HL-60 (cell line): ENCODE results near the gene ESR2.

Experiments
- DNase-seq, 2 experiments: peaks; one replicate each; pipeline ENCODE4 v3.0.0-alpha.2; 2010 to 2020; ENCODE audit warnings: low read depth in 1 of 2, low spot score in 1 of 2
- H3K27ac ChIP-seq: fragments of 250-450 bp; sonication (Bioruptor Pico); replicated peaks from 2 replicates; pipeline ENCODE4 v1.5.1; 2020; ENCODE audit warnings: mild to moderate bottlenecking, moderate library complexity
- H3K27me3 ChIP-seq: fragments of 250-450 bp; sonication (Bioruptor Pico); 2 replicates; pipeline ENCODE4 v1.5.1; 2021; ENCODE audit warnings: mild to moderate bottlenecking, moderate library complexity; ENCODE audit not compliant: insufficient read depth, poor library complexity, severe bottlenecking
- H3K4me3 ChIP-seq: replicated peaks from 2 replicates; pipeline ENCODE4 v1.5.1; 2011; ENCODE audit warnings: mild to moderate bottlenecking, control low read depth, low read length; ENCODE audit not compliant: insufficient read depth
- CTCF ChIP-seq: IDR thresholded peaks from one replicate; pipeline ENCODE4 v1.5.1; 2011; ENCODE audit warnings: low read length, control low read depth, inconsistent platforms; ENCODE audit not compliant: insufficient read depth
- GABPA ChIP-seq: IDR thresholded peaks from 2 replicates; pipeline ENCODE4 v1.6.1; 2012; ENCODE audit warnings: low read depth
- POLR2AphosphoS5 ChIP-seq: IDR thresholded peaks from 2 replicates; pipeline ENCODE4 v1.6.1; 2012; ENCODE audit warnings: low read depth
- REST ChIP-seq: IDR thresholded peaks from 2 replicates; pipeline ENCODE4 v1.6.1; 2012; ENCODE audit warnings: low read depth; ENCODE audit not compliant: insufficient replicate concordance
- SPI1 ChIP-seq: IDR thresholded peaks from 2 replicates; pipeline ENCODE4 v1.6.1; 2012; ENCODE audit warnings: low read depth, mild to moderate bottlenecking, borderline replicate concordance

The ESR2 gene

GRCh38 chr14:64202716-64203115 is 91.5 kb downstream of the ESR2 start:
- TF ChIP-seq REST (no peak), GABPA (no peak), CTCF (no peak), SPI1 (no peak), POLR2AphosphoS5 (no peak)
- DNase-seq: no peak
- Histone ChIP-seq H3K27me3 (peaks cover 2% of the 10 kb centered on the region), H3K4me3 (no peak overlapping the region), H3K27ac (no peak overlapping the region)

GRCh38 chr14:64201921-64202545 is 92.1 kb downstream of the ESR2 start:
- Histone ChIP-seq H3K27ac (no peak overlapping the region), H3K27me3 (peaks cover 2% of the 10 kb centered on the region), H3K4me3 (no peak overlapping the region)
- no peak for TF ChIP-seq POLR2AphosphoS5
- DNase-seq: no peak

DNA sequence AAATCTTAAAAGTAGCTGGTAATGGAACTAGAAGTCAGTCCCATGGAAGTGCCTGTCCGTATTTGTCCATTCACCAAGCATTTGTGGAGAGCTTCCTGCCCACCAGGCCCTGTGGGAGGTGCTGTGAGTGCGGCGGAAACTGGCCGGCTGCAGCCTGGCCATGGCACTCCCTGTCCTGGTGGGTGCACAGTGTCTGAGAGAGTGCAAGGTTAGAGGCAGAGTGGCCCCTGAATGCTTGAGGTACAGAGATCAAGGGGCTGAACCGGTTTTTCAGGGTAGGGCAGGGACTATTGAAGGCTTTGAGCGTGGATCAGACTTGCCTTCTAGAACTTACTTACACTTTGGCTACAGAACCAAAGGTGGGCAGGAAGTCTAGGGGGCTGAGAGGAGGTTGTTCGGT is 92.9 kb downstream of the ESR2 start:
- H3K27me3 ChIP-seq: peaks cover 2% of the 10 kb centered on the region
- H3K27ac ChIP-seq: no peak overlapping the region
- H3K4me3 ChIP-seq: no peak overlapping the region
- DNase-seq: no peak
- TF ChIP-seq REST (no peak), CTCF (no peak), POLR2AphosphoS5 (no peak), SPI1 (no peak), GABPA (no peak)

GRCh38 chr14:64200170-64200569 is 94.0 kb downstream of the ESR2 start:
- Histone ChIP-seq H3K27ac (no peak overlapping the region), H3K27me3 (peaks cover 2% of the 10 kb centered on the region), H3K4me3 (no peak overlapping the region)
- DNase-seq: no peak
- TF ChIP-seq SPI1: no peak
- no peak for TF ChIP-seq GABPA
- TF ChIP-seq CTCF: no peak
- TF ChIP-seq REST: no peak
- TF ChIP-seq POLR2AphosphoS5: no peak
